Tibial nerve (tissue), 4 donors: ENCODE measurements around the gene ZNF143. TPM values are rescaled to one million over a fixed set of nuclear protein-coding genes. Genes with fewer than 3 reads are reported as not detected.

ENCODE experiments used
- DNase-seq, 2 donors: peaks; one replicate each; pipeline ENCODE4 v3.0.0-alpha.2; 2019; ENCODE audit warnings: low spot score in 2 of 2
- H3K27ac ChIP-seq, 4 donors: fragments of 200-600 bp; sonication (generic) in 3 of 4; one replicate each; pipeline ENCODE4 v1.5.1; 2017 to 2019; ENCODE audit warnings: mild to moderate bottlenecking in 1 of 4
- H3K27me3 ChIP-seq, 2 donors: fragments of 200-600 bp; sonication (generic) in 1 of 2; one replicate each; pipeline versions ENCODE4 v1.5.1 to v1.6.0; 2017 to 2019
- H3K36me3 ChIP-seq, 3 donors: fragments of 200-600 bp; sonication (generic); one replicate each; pipeline ENCODE4 v1.5.1; 2018 to 2019
- H3K4me1 ChIP-seq, 4 donors: fragments of 200-600 bp; sonication (generic) in 3 of 4; one replicate each; pipeline ENCODE4 v1.5.1; 2017 to 2019
- H3K4me3 ChIP-seq, 4 donors: fragments of 200-600 bp; sonication (generic) in 3 of 4; one replicate each; pipeline ENCODE4 v1.5.1; 2017 to 2019; ENCODE audit warnings: mild to moderate bottlenecking in 1 of 4, moderate library complexity in 1 of 4
- H3K9me3 ChIP-seq, 4 donors: fragments of 200-600 bp; sonication (generic) in 3 of 4; one replicate each; pipeline ENCODE4 v1.5.1; 2017 to 2019
- CTCF ChIP-seq, 5 experiments: fragments of 200-600 bp in 3 of 5; fragments of 450-650 bp in 2 of 5; sonication (generic) in 3 of 5; IDR thresholded peaks; one replicate each; pipeline ENCODE4 v1.5.1; 2016 to 2019; ENCODE audit warnings: antibody characterized with exemption in 5 of 5, mild to moderate bottlenecking in 3 of 5, moderate library complexity in 2 of 5
- EP300 ChIP-seq, 2 donors: sonication (generic); formaldehyde crosslinking; IDR thresholded peaks; one replicate each; pipeline ENCODE4 v1.6.1; 2017; ENCODE audit warnings: antibody characterized with exemption in 2 of 2, mild to moderate bottlenecking in 1 of 2
- POLR2A ChIP-seq, 2 donors: fragments of 450-650 bp; IDR thresholded peaks; one replicate each; pipeline ENCODE4 v1.6.1; 2017; ENCODE audit warnings: antibody characterized with exemption in 2 of 2, mild to moderate bottlenecking in 2 of 2, moderate library complexity in 2 of 2
- whole genome bisulfite sequencing, 2 donors: methylation state at CpG; one replicate each; pipeline ENCODE4 v1.1.5; 2018; 5-methylcytosine and 5-hydroxymethylcytosine counted together
- total RNA-seq, 4 donors: library from RNA; depleted of rRNA; stranded (reverse); fragments of >200 nt; gene quantifications; one replicate each; pipeline ENCODE4 v1.1.0, GENCODE V29; 2016

The ZNF143 gene
- total RNA-seq, 4 donors from 2014 or later = 14.0 to 40.9 (median 23.8) TPM

- Histone ChIP-seq H3K27me3 (no peaks in the 10 kb centered on the region), H3K4me1 (no peaks in the 10 kb centered on the region), H3K36me3 (peaks cover 0 to 6% (median 0%) of the 10 kb centered on the region in 3 donors), H3K9me3 (no peaks in the 10 kb centered on the region), H3K4me3 (no peak overlapping the region), H3K27ac (no peak overlapping the region)
- TF ChIP-seq CTCF (IDR thresholded peaks at IDR 0.05) (no peak), EP300 (IDR thresholded peaks at IDR 0.05) (no peak), POLR2A (IDR thresholded peaks at IDR 0.05) (no peak)
- 82 to 87% methylated on average over 8 of the region's 8 CpGs for WGBS, 2 donors
- DNase-seq = no peak
These were observed 89.4 kb downstream of the ZNF143 start for GRCh38 chr11:9550191-9550628.

GRCh38 chr11:9561279-9561982, 100.6 kb downstream of the ZNF143 start:
- WGBS, 2 donors = 90 to 93% methylated on average over 2 of the region's 2 CpGs
- no peak overlapping the region for H3K4me3 ChIP-seq
- no peak for TF ChIP-seq EP300 (IDR thresholded peaks at IDR 0.05)
- TF ChIP-seq CTCF (IDR thresholded peaks at IDR 0.05) = no peak
- TF ChIP-seq POLR2A (IDR thresholded peaks at IDR 0.05) = no peak
- H3K36me3 ChIP-seq = no peaks in the 10 kb centered on the region
- peaks cover 0 to 9% (median 2%) of the 10 kb centered on the region in 4 donors for H3K4me1 ChIP-seq
- H3K27me3 ChIP-seq = no peaks in the 10 kb centered on the region
- no peak overlapping the region for H3K27ac ChIP-seq
- H3K9me3 ChIP-seq = peaks cover 0 to 5% (median 0%) of the 10 kb centered on the region in 4 donors
- DNase-seq = no peak

- TF ChIP-seq EP300 (IDR thresholded peaks at IDR 0.05) (no peak), POLR2A (IDR thresholded peaks at IDR 0.05) (no peak), CTCF (IDR thresholded peaks at IDR 0.05) (no peak)
- no peak for DNase-seq
- no peak overlapping the region for H3K4me3 ChIP-seq
- no peaks in the 10 kb centered on the region for H3K36me3 ChIP-seq
- H3K27me3 ChIP-seq = no peaks in the 10 kb centered on the region
- H3K4me1 ChIP-seq = peaks cover 0 to 15% (median 3%) of the 10 kb centered on the region in 4 donors
- H3K27ac ChIP-seq = no peak overlapping the region
- H3K9me3 ChIP-seq = peaks cover 0 to 5% (median 0%) of the 10 kb centered on the region in 4 donors
These were observed 101.9 kb downstream of the ZNF143 start for GRCh38 chr11:9562716-9563115.

- no peak overlapping the region for H3K4me3 ChIP-seq
- H3K27ac ChIP-seq = no peak overlapping the region
- TF ChIP-seq POLR2A (IDR thresholded peaks at IDR 0.05) = no peak
- TF ChIP-seq EP300 (IDR thresholded peaks at IDR 0.05) = no peak
- no peak for TF ChIP-seq CTCF (IDR thresholded peaks at IDR 0.05)
- WGBS, 2 donors = 88 to 90% methylated on average over 1 of the region's 1 CpG
- H3K4me1 ChIP-seq = peaks cover 0 to 18% (median 7%) of the 10 kb centered on the region in 4 donors
- H3K36me3 ChIP-seq = no peaks in the 10 kb centered on the region
- no peak for DNase-seq
- peaks cover 0 to 5% (median 0%) of the 10 kb centered on the region in 4 donors for H3K9me3 ChIP-seq
- no peaks in the 10 kb centered on the region for H3K27me3 ChIP-seq
These were observed 102.5 kb downstream of the ZNF143 start for GRCh38 chr11:9563196-9563730.

- H3K27ac ChIP-seq = peak overlapping the region in 3 of 4 donors; percentile 37 to 95 (median 84)
These were observed 105.2 kb downstream of the ZNF143 start for GRCh38 chr11:9565822-9566560.

More at GRCh38 chr11:9565822-9566560, 105.2 kb downstream of the ZNF143 start:
- peak in 1 of 2 donors; percentile 11 for DNase-seq
- 30 to 34% methylated on average over 7 of the region's 7 CpGs for WGBS, 2 donors
- Histone ChIP-seq H3K27me3 (no peaks in the 10 kb centered on the region), H3K36me3 (no peaks in the 10 kb centered on the region), H3K4me1 (peaks cover 0 to 36% (median 25%) of the 10 kb centered on the region in 4 donors), H3K4me3 (no peak overlapping the region), H3K9me3 (no peaks in the 10 kb centered on the region)
- no peak for TF ChIP-seq POLR2A (IDR thresholded peaks at IDR 0.05)
- TF ChIP-seq EP300 (IDR thresholded peaks at IDR 0.05) = peak in 1 of 2 donors; percentile 57
- TF ChIP-seq CTCF (IDR thresholded peaks at IDR 0.05) = no peak
